Caco-2 (cell line): ENCODE measurements around the gene PDRG1. TPM values are rescaled to one million over a fixed set of nuclear protein-coding genes. Genes with fewer than 3 reads are reported as not detected.

ENCODE experiments used
- BruUV-seq: library from RNA; stranded (reverse); fragments of 400-500 nt; replicated peaks from 2 replicates; lab custom pipeline; 2021; lab: Mats Ljungman, UMichigan
- CTCF ChIA-PET: fragments of 300-600 bp; sonication (Branson Sonifier 250); formaldehyde crosslinking; loops from one replicate; lab custom pipeline; 2022; ENCODE audit warnings: antibody characterized with exemption; lab: Charles Lee
- POLR2A ChIA-PET: fragments of 300-600 bp; sonication (Branson Sonifier 250); formaldehyde crosslinking; loops from one replicate; lab custom pipeline; 2022; ENCODE audit warnings: antibody characterized with exemption; lab: Charles Lee
- DNase-seq, 2 experiments: peaks; one replicate each; pipeline versions ENCODE4 v3.0.0 to v3.0.0-alpha.2; 2020 to 2022
- H3K27me3 ChIP-seq: replicated peaks from 2 replicates; pipeline ENCODE4 v1.6.0; 2011; ENCODE audit warnings: low read length; ENCODE audit not compliant: control insufficient read depth, insufficient read depth
- H3K36me3 ChIP-seq: 2 replicates; pipeline ENCODE4 v1.5.1; 2011; ENCODE audit warnings: low read length; ENCODE audit not compliant: control insufficient read depth, insufficient read depth
- H3K4me1 ChIP-seq: fragments of 250-450 bp; sonication (Bioruptor Pico); 2 replicates; pipeline ENCODE4 v1.5.1; 2020; ENCODE audit warnings: mild to moderate bottlenecking
- H3K4me3 ChIP-seq: 2 replicates; pipeline ENCODE4 v1.5.1; 2011; ENCODE audit warnings: low read depth, mild to moderate bottlenecking, control low read depth, low read length
- H3K9me3 ChIP-seq: fragments of 250-450 bp; sonication (Bioruptor Pico); 2 replicates; pipeline ENCODE4 v1.5.1; 2020; ENCODE audit warnings: mild to moderate bottlenecking, moderate library complexity
- H3K27ac Mint-ChIP-seq: one replicate; pipeline ENCODE4 v1.8.0; 2022; ENCODE audit warnings: mixed read lengths; ENCODE audit not compliant: unreplicated experiment
- H3K27me3 Mint-ChIP-seq: one replicate; pipeline ENCODE4 v1.8.0; 2022; ENCODE audit warnings: mixed read lengths; ENCODE audit not compliant: insufficient read depth, unreplicated experiment
- H3K36me3 Mint-ChIP-seq: one replicate; pipeline ENCODE4 v1.8.0; 2022; ENCODE audit warnings: mild to moderate bottlenecking, mixed read lengths; ENCODE audit not compliant: insufficient read depth, unreplicated experiment
- H3K4me1 Mint-ChIP-seq: one replicate; pipeline ENCODE4 v1.8.0; 2022; ENCODE audit warnings: low read depth, mixed read lengths; ENCODE audit not compliant: unreplicated experiment
- H3K4me3 Mint-ChIP-seq: one replicate; pipeline ENCODE4 v1.8.0; 2022; ENCODE audit warnings: mild to moderate bottlenecking, moderate library complexity, mixed read lengths; ENCODE audit not compliant: unreplicated experiment
- H3K9me3 Mint-ChIP-seq: one replicate; pipeline ENCODE4 v1.8.0; 2022; ENCODE audit warnings: mixed read lengths; ENCODE audit not compliant: unreplicated experiment
- CTCF ChIP-seq, 2 experiments: fragments of 200-600 bp in 1 of 2; IDR thresholded peaks; 1 replicate in 1 of 2; 2 replicates in 1 of 2; pipeline versions ENCODE4 v1.5.1 to v1.8.0; 2011 to 2022; ENCODE audit warnings: antibody characterized with exemption in 1 of 2, control low read depth in 1 of 2, inconsistent platforms in 1 of 2, low read depth in 1 of 2, low read length in 1 of 2, mild to moderate bottlenecking in 1 of 2, moderate library complexity in 1 of 2; ENCODE audit not compliant: insufficient read depth in 1 of 2, severe bottlenecking in 1 of 2, unreplicated experiment in 1 of 2
- intact Hi-C: fragments of 100-400 bp; cut with micrococcal nuclease; formaldehyde crosslinking; loops from one replicate; pipeline ENCODE4 v1.10.0; 2022; ENCODE audit not compliant: unreplicated experiment
- total RNA-seq: library from RNA; stranded (reverse); gene quantifications from 2 replicates; pipeline ENCODE4 v1.2.3, GENCODE V29; 2022

Gene PDRG1
- total RNA-seq, 1 experiment from 2014 or later: 56.8 TPM

GRCh38 chr20:31945785-31946184 is 6.1 kb downstream of the PDRG1 start:
- no peaks in the 10 kb centered on the region for H3K27me3 ChIP-seq
- BruUV-seq: no TSS peak
- Mint-ChIP-seq H3K9me3 (no peaks in the 10 kb centered on the region), H3K27me3 (no peaks in the 10 kb centered on the region), H3K27ac (no peak overlapping the region), H3K4me1 (peaks cover 3% of the 10 kb centered on the region), H3K36me3 (peaks cover 58% of the 10 kb centered on the region), H3K4me3 (no peak overlapping the region)
- H3K4me3 ChIP-seq: no peak overlapping the region
- H3K4me1 ChIP-seq: peaks cover 4% of the 10 kb centered on the region; the same call in 1 of the 2 replicates
- ChIA-PET POLR2A (no interaction called here), CTCF (no interaction called here)
- intact Hi-C loops: no loop called here
- TF ChIP-seq CTCF (IDR thresholded peaks at IDR 0.05; ENCODE audit: insufficient read depth in 1 of 2, low read depth in 1 of 2, low read length in 1 of 2, severe bottlenecking in 1 of 2, unreplicated experiment in 1 of 2): no peak
- no peaks in the 10 kb centered on the region for H3K9me3 ChIP-seq
- DNase-seq: no peak
- H3K36me3 ChIP-seq: peaks cover 10% of the 10 kb centered on the region

- Histone ChIP-seq H3K27me3 (no peaks in the 10 kb centered on the region), H3K4me1 (no peaks in the 10 kb centered on the region), H3K9me3 (no peaks in the 10 kb centered on the region), H3K4me3 (no peak overlapping the region), H3K36me3 (peaks cover 10% of the 10 kb centered on the region)
- intact Hi-C loops: no loop called here
- no peak for DNase-seq
- peaks cover 53% of the 10 kb centered on the region for H3K36me3 Mint-ChIP-seq
- H3K4me3 Mint-ChIP-seq: no peak overlapping the region
- H3K9me3 Mint-ChIP-seq: no peaks in the 10 kb centered on the region
- BruUV-seq: TSS peak; percentile 8
- ChIA-PET POLR2A (no interaction called here), CTCF (interaction anchor here (0.6 kb wide), 1 partner anchor 92 kb away, joined by 4 read pairs; no protein-coding TSS in a partner anchor)
- H3K27me3 Mint-ChIP-seq: no peaks in the 10 kb centered on the region
- no peak overlapping the region for H3K27ac Mint-ChIP-seq
- TF ChIP-seq CTCF (IDR thresholded peaks at IDR 0.05; ENCODE audit: insufficient read depth in 1 of 2, low read depth in 1 of 2, low read length in 1 of 2, severe bottlenecking in 1 of 2, unreplicated experiment in 1 of 2): no peak
- no peaks in the 10 kb centered on the region for H3K4me1 Mint-ChIP-seq
These were observed 6.5 kb downstream of the PDRG1 start for GRCh38 chr20:31945319-31945718.

GRCh38 chr20:31943052-31943471 is 8.8 kb downstream of the PDRG1 start:
- ChIA-PET CTCF (interaction anchor here (1.0 to 1.9 kb wide), 2 partner anchors 9 to 90 kb away, joined by 3 to 10 read pairs; partner anchors contain the start of gene PDRG1), POLR2A (interaction anchor here (1.0 to 1.1 kb wide), 2 partner anchors 14 to 48 kb away, joined by 3 to 4 read pairs; no protein-coding TSS in a partner anchor)
- no peak for TF ChIP-seq CTCF (IDR thresholded peaks at IDR 0.05; ENCODE audit: insufficient read depth in 1 of 2, low read depth in 1 of 2, low read length in 1 of 2, severe bottlenecking in 1 of 2, unreplicated experiment in 1 of 2)
- intact Hi-C loops: no loop called here
- peaks cover 30% of the 10 kb centered on the region for H3K36me3 Mint-ChIP-seq
- no TSS peak for BruUV-seq
- no peak for DNase-seq
- no peak overlapping the region for H3K27ac Mint-ChIP-seq
- no peaks in the 10 kb centered on the region for H3K9me3 ChIP-seq
- no peaks in the 10 kb centered on the region for H3K4me1 Mint-ChIP-seq
- H3K4me3 ChIP-seq: no peak overlapping the region
- no peaks in the 10 kb centered on the region for H3K4me1 ChIP-seq
- H3K27me3 ChIP-seq: no peaks in the 10 kb centered on the region
- no peaks in the 10 kb centered on the region for H3K9me3 Mint-ChIP-seq
- H3K4me3 Mint-ChIP-seq: no peak overlapping the region
- no peaks in the 10 kb centered on the region for H3K27me3 Mint-ChIP-seq
- H3K36me3 ChIP-seq: peaks cover 4% of the 10 kb centered on the region
